PFSK-1 (cell line): Measurements from ENCODE around the gene ABCA10.

ENCODE experiments used
- POLR2AphosphoS5 ChIP-seq: IDR thresholded peaks from 2 replicates; pipeline ENCODE4 v1.6.1; 2012; ENCODE audit warnings: low read depth, mild to moderate bottlenecking, control low read depth, low read length, moderate library complexity
- TF ChIP-seq, protein P1 (sequence below), 2 experiments: IDR thresholded peaks; 2 replicates each; pipeline versions ENCODE4 v1.6.1 to v1.8.0; 2011 to 2012; ENCODE audit warnings: low read depth in 2 of 2, low read length in 2 of 2, control low read depth in 1 of 2, inconsistent platforms in 1 of 2, mild to moderate bottlenecking in 1 of 2, moderate library complexity in 1 of 2; ENCODE audit not compliant: insufficient read depth in 1 of 2

DNA sequence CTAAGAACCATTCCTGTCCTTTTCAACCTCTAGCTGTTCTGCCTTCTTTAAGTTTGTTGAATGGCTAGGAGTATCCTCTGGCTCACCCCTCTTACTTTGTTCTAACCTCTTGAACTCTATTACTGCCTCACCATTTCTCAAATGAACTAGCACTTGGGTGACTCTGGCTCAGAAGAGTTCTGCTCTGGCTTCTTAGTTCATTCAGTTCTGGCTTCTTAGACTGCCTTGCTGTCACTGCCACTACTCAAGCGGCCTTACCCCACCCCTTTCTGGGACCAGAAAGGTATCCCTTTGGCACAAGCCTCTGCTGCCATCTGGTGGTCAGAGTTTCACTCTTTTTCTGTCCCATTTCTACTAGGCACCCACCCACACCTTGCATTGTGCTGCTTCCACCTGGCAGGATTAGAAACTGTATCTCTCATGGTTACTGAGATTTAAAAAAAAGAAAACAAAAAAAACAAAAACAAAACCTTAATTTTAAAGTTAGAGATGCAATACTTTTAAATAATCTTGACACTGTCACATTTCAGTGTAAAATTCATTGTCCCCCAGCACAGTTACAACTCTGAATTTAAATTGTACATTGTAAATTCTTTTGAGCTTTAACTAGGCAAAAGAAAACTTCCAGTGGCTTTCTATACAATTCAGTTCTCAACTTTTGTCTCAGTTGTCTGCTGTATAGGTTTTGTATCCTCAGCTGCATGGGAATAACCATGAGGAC lies 6.9 kb upstream of the ABCA10 start:
- TF ChIP-seq POLR2AphosphoS5 = no peak
- TF ChIP-seq, protein P1, sequence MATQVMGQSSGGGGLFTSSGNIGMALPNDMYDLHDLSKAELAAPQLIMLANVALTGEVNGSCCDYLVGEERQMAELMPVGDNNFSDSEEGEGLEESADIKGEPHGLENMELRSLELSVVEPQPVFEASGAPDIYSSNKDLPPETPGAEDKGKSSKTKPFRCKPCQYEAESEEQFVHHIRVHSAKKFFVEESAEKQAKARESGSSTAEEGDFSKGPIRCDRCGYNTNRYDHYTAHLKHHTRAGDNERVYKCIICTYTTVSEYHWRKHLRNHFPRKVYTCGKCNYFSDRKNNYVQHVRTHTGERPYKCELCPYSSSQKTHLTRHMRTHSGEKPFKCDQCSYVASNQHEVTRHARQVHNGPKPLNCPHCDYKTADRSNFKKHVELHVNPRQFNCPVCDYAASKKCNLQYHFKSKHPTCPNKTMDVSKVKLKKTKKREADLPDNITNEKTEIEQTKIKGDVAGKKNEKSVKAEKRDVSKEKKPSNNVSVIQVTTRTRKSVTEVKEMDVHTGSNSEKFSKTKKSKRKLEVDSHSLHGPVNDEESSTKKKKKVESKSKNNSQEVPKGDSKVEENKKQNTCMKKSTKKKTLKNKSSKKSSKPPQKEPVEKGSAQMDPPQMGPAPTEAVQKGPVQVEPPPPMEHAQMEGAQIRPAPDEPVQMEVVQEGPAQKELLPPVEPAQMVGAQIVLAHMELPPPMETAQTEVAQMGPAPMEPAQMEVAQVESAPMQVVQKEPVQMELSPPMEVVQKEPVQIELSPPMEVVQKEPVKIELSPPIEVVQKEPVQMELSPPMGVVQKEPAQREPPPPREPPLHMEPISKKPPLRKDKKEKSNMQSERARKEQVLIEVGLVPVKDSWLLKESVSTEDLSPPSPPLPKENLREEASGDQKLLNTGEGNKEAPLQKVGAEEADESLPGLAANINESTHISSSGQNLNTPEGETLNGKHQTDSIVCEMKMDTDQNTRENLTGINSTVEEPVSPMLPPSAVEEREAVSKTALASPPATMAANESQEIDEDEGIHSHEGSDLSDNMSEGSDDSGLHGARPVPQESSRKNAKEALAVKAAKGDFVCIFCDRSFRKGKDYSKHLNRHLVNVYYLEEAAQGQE (IDR thresholded peaks at IDR 0.05; ENCODE audit: insufficient read depth in 1 of 2, low read depth in 2 of 2, low read length in 2 of 2) = no peak
